Caki2 (cell line): ENCODE results near the gene DAZAP1. TPM values are rescaled to one million over a fixed set of nuclear protein-coding genes. Genes with fewer than 3 reads are reported as not detected.
"Not testable (repeated sequence)": the region's sequence is repeated elsewhere in the genome, so short reads cannot be mapped to it uniquely, and the experiment has no call there.

Source experiments
- DNase-seq: peaks from one replicate; pipeline ENCODE4 v3.0.0-alpha.2; 2015; ENCODE audit warnings: low read depth
- in situ Hi-C: cut with HindIII; loops from 2 replicates; pipeline ENCODE4 v1.10.0; 2016; ENCODE audit warnings: low sequenced_read_pairs, low pct_unique_long_range_greater_than_20kb, mixed read lengths
- total RNA-seq: library from RNA; depleted of rRNA; stranded (reverse); fragments of >200 nt; shearing (Covaris generic); gene quantifications from 2 replicates; pipeline ENCODE4 v1.2.3, GENCODE V29; 2014; ENCODE audit warnings: low replicate concordance; rRNA removed

The DAZAP1 gene
- total RNA-seq, 1 experiment from 2014 or later = 97.4 TPM

GRCh38 chr19:1473085-1473851 is 65.9 kb downstream of the DAZAP1 start:
- in situ Hi-C loops = no loop called here
- DNase-seq = no peak

- in situ Hi-C loops = no loop called here
- no peak for DNase-seq
Observed at GRCh38 chr19:1474011-1474764, 66.8 kb downstream of the DAZAP1 start.

GRCh38 chr19:1474765-1475351 is 67.5 kb downstream of the DAZAP1 start:
- DNase-seq = no peak
- in situ Hi-C loops = no loop called here

GRCh38 chr19:1475751-1476437 is 68.5 kb downstream of the DAZAP1 start:
- no peak for DNase-seq
- in situ Hi-C loops = no loop called here

- in situ Hi-C loops, DNase-seq: not testable (repeated sequence)
Observed at GRCh38 chr19:1477056-1477455, 69.7 kb downstream of the DAZAP1 start.

- in situ Hi-C loops = no loop called here
- DNase-seq = peak; percentile 85
Observed at GRCh38 chr19:1478934-1479707, 71.7 kb downstream of the DAZAP1 start, which contains the start of gene C19orf25. Gene C19orf25 (minus strand): TSS chr19:1479215. CDS start chr19:1478903, 312 bp downstream.

- DNase-seq = no peak
- in situ Hi-C loops = no loop called here
Observed at GRCh38 chr19:1481224-1481892, 74.0 kb downstream of the DAZAP1 start.

- DNase-seq = no peak
- in situ Hi-C loops = no loop called here
Observed at GRCh38 chr19:1481893-1482360, 74.5 kb downstream of the DAZAP1 start.

- DNase-seq = no peak
- in situ Hi-C loops = no loop called here
Observed at GRCh38 chr19:1482361-1483130, 75.2 kb downstream of the DAZAP1 start.

GRCh38 chr19:1483131-1483978 is 76.0 kb downstream of the DAZAP1 start:
- in situ Hi-C loops = no loop called here
- DNase-seq = no peak

GRCh38 chr19:1483979-1484428 is 76.6 kb downstream of the DAZAP1 start:
- in situ Hi-C loops = no loop called here
- DNase-seq = no peak

Other genes with a start within 250 kb of the DAZAP1 start
- gene SBNO2, start 233.3 kb upstream of the DAZAP1 start, total RNA-seq = 20.1 and 23.7 TPM in 2 replicates
- 74.2 and 78.3 TPM in 2 replicates for gene STK11, start 201.8 kb upstream of the DAZAP1 start, total RNA-seq
- gene CBARP, start 169.6 kb upstream of the DAZAP1 start, total RNA-seq = 0.24 and 1.9 TPM in 2 replicates
- gene ATP5F1D, start 165.8 kb upstream of the DAZAP1 start, total RNA-seq = 17.9 and 24.9 TPM in 2 replicates
- gene MIDN, start 159.0 kb upstream of the DAZAP1 start, total RNA-seq = 5.8 and 7.6 TPM in 2 replicates
- 51.1 and 84.1 TPM in 2 replicates for gene CIRBP, start 138.3 kb upstream of the DAZAP1 start, total RNA-seq
- gene FAM174C, start 132.1 kb upstream of the DAZAP1 start, total RNA-seq = 24.8 and 29.5 TPM in 2 replicates
- gene EFNA2, start 121.7 kb upstream of the DAZAP1 start, total RNA-seq = not detected in 2 replicates
- gene NDUFS7, start 23.7 kb upstream of the DAZAP1 start, total RNA-seq = 43.2 and 58.6 TPM in 2 replicates
- 25.5 and 68.1 TPM in 2 replicates for gene GAMT, start 6.0 kb upstream of the DAZAP1 start, total RNA-seq
- 347 and 450 TPM in 2 replicates for gene RPS15, start 30.8 kb downstream of the DAZAP1 start, total RNA-seq
- not detected in 2 replicates for gene APC2, start 42.5 kb downstream of the DAZAP1 start, total RNA-seq
- gene C19orf25, start 71.6 kb downstream of the DAZAP1 start, total RNA-seq = 28.0 and 29.1 TPM in 2 replicates
- 2.1 and 3.0 TPM in 2 replicates for gene PCSK4, start 82.8 kb downstream of the DAZAP1 start, total RNA-seq
- gene REEP6, start 83.6 kb downstream of the DAZAP1 start, total RNA-seq = 4.1 and 7.4 TPM in 2 replicates
- gene ADAMTSL5, start 105.4 kb downstream of the DAZAP1 start, total RNA-seq = not detected in 2 replicates
- gene PLK5, start 116.5 kb downstream of the DAZAP1 start, total RNA-seq = not detected in 2 replicates
- 60.3 and 67.4 TPM in 2 replicates for gene MEX3D, start 160.7 kb downstream of the DAZAP1 start, total RNA-seq
- 65.2 and 100 TPM in 2 replicates for gene MBD3, start 185.3 kb downstream of the DAZAP1 start, total RNA-seq
- 97.2 and 105 TPM in 2 replicates for gene UQCR11, start 197.9 kb downstream of the DAZAP1 start, total RNA-seq
- gene TCF3, start 245.0 kb downstream of the DAZAP1 start, total RNA-seq = 40.2 and 65.0 TPM in 2 replicates